IPS-15b (cell line): ENCODE data around the gene ERVH48-1.
A peak's percentile ranks its signal among the peaks of the same experiment; 100 is the strongest.
"Not testable (repeated sequence)": the region's sequence is repeated elsewhere in the genome, so short reads cannot be mapped to it uniquely, and the experiment has no call there.

ENCODE experiments used
- H3K27me3 ChIP-seq: one replicate; pipeline ENCODE4 v1.6.1; 2013; ENCODE audit warnings: low read length; ENCODE audit not compliant: control insufficient read depth, insufficient read depth
- H3K36me3 ChIP-seq: one replicate; pipeline ENCODE4 v1.6.1; 2013; ENCODE audit warnings: low read length; ENCODE audit not compliant: control insufficient read depth, insufficient read depth
- H3K4me1 ChIP-seq: one replicate; pipeline ENCODE4 v1.6.1; 2013; ENCODE audit warnings: mild to moderate bottlenecking, low read length; ENCODE audit not compliant: control insufficient read depth, insufficient read depth
- H3K4me3 ChIP-seq: one replicate; pipeline ENCODE4 v1.5.1; 2013; ENCODE audit warnings: low read depth, low read length
- H3K9ac ChIP-seq: one replicate; pipeline ENCODE4 v1.6.1; 2013; ENCODE audit warnings: low read depth, mild to moderate bottlenecking, low read length
- H3K9me3 ChIP-seq: one replicate; pipeline ENCODE4 v1.6.1; 2013; ENCODE audit warnings: mild to moderate bottlenecking, low read length; ENCODE audit not compliant: control insufficient read depth, insufficient read depth

Gene ERVH48-1

DNA sequence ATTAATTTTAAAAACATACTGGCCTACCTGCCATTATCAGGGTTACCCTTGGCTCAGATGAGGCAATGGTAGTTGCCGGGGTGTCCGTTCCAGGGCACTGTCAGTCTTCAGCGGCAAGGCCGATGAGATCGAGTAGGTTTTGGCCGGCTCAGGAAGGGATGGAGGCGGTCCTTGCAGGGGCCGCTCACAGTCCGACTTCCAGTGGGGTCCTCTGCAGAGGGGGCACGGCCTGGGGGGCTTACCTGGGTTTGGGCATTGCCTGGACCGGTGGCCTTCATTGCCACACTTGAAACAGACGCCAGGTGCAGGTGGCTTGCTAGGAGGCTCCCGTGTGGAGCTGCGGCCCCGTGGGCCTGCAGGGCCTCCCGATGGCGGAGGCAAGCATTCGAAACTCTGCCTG, 2.5 kb downstream of the ERVH48-1 start:
- Histone ChIP-seq H3K4me3 (no peak overlapping the region), H3K27me3 (no peaks in the 10 kb centered on the region), H3K4me1 (peaks cover 7% of the 10 kb centered on the region), H3K9ac (no peak overlapping the region), H3K9me3 (no peaks in the 10 kb centered on the region), H3K36me3 (no peaks in the 10 kb centered on the region)

DNA sequence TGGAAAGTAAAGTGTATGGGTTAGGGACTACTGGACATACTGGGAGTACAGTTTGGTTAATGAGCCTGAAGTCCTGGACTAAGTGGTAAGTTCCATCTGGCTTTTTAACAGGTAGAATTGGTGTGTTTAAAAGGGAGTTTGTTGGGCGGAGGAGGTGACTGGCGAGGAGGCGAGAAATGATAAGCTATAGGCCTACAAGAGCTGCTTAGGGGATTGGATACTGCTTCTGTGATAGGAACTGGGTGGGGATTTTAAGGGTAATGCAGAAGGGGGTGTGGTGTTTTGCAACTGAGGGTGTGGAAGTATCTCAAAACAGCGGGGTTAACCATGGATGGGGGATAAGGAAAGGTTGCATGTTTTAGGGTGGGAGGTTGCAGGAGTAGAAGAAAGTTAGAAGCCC, 3.5 kb downstream of the ERVH48-1 start:
- no peaks in the 10 kb centered on the region for H3K27me3 ChIP-seq
- no peaks in the 10 kb centered on the region for H3K36me3 ChIP-seq
- no peaks in the 10 kb centered on the region for H3K9me3 ChIP-seq
- no peak overlapping the region for H3K4me3 ChIP-seq
- H3K4me1 ChIP-seq = peaks cover 7% of the 10 kb centered on the region
- H3K9ac ChIP-seq = no peak overlapping the region

DNA sequence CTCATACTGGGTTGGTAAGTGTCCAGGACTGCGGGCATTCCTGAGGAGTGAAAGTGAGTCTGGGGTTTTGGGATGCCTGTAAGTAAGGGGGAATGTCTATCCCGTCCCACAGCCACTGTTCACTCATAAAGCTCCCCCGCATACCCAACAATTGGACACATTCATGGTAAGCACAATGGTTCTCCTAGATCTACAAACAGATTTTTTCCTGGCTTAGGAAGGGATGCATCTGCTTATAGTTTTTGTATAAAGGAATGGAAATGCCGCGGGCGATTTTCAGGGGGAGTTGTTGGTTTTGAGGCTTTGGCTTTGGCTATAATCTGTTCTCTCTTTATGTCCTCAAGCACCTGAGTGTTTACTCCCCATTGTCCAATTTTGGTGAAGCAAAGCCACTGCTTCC, 7.1 kb downstream of the ERVH48-1 start:
- Histone ChIP-seq H3K27me3 (no peaks in the 10 kb centered on the region), H3K9me3 (no peaks in the 10 kb centered on the region), H3K4me3 (no peak overlapping the region), H3K9ac (no peak overlapping the region), H3K4me1 (no peaks in the 10 kb centered on the region), H3K36me3 (no peaks in the 10 kb centered on the region)

DNA sequence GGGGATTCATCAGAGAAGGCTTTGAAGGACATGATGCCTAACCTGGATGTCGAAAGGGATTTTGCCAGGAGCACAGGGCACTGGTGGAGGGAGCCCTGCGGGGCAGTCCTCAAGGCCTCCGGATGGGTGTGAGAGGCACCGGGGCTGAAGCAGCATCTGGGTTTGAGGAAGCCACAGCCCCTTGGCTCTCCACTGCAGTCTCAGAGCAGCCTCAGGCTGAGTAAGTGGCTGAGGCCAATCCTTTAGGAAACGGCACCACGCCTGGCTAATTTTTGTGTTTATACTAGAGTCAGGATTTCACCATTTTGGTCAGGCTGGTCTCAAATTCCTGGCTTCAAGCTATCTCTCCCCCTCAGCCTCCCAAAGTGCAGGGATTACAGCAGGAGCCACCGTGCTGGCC, 12.0 kb downstream of the ERVH48-1 start:
- no peak overlapping the region for H3K9ac ChIP-seq
- H3K4me3 ChIP-seq = no peak overlapping the region
- H3K4me1 ChIP-seq = no peaks in the 10 kb centered on the region
- H3K9me3 ChIP-seq = no peaks in the 10 kb centered on the region
- H3K36me3 ChIP-seq = peaks cover 19% of the 10 kb centered on the region
- H3K27me3 ChIP-seq = no peaks in the 10 kb centered on the region

DNA sequence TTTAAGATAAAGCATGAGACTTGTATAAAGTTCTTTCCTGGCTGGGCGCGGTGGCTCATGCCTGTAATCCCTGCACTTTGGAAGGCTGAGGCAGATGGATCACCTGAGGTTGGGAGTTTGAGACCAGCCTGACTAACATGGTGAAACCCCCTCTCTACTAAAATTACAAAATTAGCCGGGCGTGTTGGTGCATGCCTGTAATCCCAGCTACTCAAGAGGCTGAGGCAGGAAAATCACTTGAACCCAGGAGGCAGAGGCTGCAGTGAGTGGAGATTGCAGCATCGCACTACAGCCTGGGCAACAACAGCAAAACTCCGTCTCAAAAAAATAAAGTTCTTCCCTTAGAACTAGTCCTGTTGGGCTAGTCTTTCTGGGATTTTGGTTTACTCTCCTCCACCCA, 13.5 kb downstream of the ERVH48-1 start:
- not testable (repeated sequence) for H3K4me1 ChIP-seq, H3K9ac ChIP-seq, H3K27me3 ChIP-seq, H3K9me3 ChIP-seq, H3K4me3 ChIP-seq
- H3K36me3 ChIP-seq = peaks cover 24% of the 10 kb centered on the region

DNA sequence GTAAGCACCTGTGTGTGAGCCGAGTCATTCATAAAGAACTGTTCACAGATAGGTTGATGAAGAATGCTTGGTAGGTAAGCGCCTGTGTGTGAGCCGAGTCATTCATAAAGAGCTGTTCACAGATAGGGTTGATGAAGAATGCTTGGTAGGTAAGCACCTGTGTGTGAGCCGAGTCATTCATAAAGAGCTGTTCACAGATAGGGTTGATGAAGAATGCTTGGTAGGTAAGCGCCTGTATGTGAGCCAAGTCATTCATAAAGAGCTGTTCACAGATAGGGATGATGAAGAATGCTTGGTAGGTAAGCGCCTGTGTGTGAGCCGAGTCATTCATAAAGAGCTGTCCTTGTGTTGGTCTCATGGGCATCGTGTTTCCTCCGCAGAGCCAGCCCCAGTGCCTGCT, 16.9 kb downstream of the ERVH48-1 start:
- not testable (repeated sequence) for H3K9ac ChIP-seq, H3K9me3 ChIP-seq, H3K4me3 ChIP-seq, H3K4me1 ChIP-seq, H3K27me3 ChIP-seq
- H3K36me3 ChIP-seq = peaks cover 41% of the 10 kb centered on the region

DNA sequence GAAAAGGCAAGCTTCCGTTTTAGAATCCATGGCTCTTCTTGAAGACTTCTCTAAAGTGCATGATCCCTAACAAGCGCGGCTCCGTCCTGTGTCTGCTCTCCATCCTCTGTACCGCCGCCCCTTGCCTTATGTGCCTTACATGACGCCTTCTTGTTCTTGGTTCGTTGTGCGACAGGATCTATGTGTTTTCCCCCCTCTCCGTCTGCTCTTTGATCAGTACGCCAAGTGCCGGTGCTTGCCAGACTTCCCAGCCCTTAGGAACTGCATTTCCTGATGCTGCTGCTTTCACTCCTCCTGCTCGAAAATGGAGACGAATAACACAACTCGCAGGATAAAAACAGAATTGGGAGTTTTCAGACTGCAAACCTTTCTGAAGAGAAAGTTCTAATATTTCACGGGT, 19.2 kb downstream of the ERVH48-1 start:
- no peak overlapping the region for H3K4me3 ChIP-seq
- H3K4me1 ChIP-seq = no peaks in the 10 kb centered on the region
- no peaks in the 10 kb centered on the region for H3K9me3 ChIP-seq
- H3K27me3 ChIP-seq = no peaks in the 10 kb centered on the region
- no peak overlapping the region for H3K9ac ChIP-seq
- H3K36me3 ChIP-seq = peaks cover 43% of the 10 kb centered on the region

DNA sequence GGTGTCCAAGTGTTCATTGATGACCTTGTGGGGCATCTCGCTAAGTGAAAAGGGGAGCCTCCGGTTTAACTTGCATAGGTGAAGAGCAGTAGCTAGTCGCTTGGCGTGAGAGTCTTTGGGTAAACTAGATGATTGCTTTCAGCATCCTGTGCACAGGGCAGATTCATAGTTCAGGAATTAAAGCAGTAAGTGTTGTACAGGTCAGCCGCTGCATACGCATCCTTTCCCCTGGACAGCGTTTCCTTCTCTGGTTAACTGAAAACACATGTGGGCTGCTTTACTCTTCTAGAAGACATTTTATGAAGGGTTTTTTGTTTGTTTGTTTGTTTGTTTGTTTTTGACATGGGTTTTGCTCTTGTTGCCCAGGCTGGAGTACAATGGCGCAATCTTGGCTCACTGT, 20.2 kb downstream of the ERVH48-1 start:
- no peaks in the 10 kb centered on the region for H3K9me3 ChIP-seq
- no peaks in the 10 kb centered on the region for H3K4me1 ChIP-seq
- H3K9ac ChIP-seq = no peak overlapping the region
- H3K27me3 ChIP-seq = no peaks in the 10 kb centered on the region
- H3K4me3 ChIP-seq = no peak overlapping the region
- H3K36me3 ChIP-seq = peaks cover 42% of the 10 kb centered on the region

DNA sequence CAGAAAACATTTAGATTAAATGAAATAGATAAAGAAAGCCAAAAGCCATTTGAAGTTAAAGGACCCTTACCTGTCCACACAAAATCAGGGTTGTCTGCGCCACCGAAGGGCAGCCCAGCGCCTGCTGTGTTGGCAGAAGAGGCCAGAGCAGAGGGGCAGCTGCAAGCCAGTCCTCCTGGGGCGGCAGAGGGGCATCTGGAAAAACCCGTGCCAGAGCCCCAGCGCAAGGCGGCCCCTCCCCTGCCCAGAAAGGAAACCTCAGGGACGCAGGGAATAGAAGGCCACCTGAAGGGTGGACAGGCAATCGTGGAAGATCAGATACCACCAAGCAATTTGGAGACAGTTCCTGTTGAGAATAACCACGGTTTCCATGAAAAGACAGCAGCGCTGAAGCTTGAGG, 21.6 kb downstream of the ERVH48-1 start:
- Histone ChIP-seq H3K4me3 (no peak overlapping the region), H3K36me3 (peaks cover 37% of the 10 kb centered on the region)

DNA sequence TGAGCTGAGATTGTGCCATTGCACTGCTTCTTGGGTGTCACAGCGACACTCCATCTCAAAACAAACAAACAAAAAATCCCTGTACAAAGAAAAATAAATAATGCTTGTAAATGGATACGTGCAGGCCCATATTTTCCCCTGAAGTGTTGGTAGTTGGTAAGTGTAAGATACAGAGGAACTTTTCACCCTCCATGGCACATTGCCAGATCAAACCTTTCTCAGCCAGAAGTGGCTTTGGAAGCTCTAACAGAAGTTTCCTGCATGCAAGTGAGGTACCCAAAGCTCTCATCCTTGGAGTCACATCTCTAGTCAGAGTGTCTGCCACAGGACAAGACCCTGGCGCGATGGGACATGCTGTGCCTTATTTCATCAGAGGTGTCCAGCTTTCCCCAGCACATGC, 25.0 kb downstream of the ERVH48-1 start:
- peaks cover 24% of the 10 kb centered on the region for H3K36me3 ChIP-seq
- H3K9me3 ChIP-seq = no peaks in the 10 kb centered on the region
- H3K27me3 ChIP-seq = no peaks in the 10 kb centered on the region
- no peak overlapping the region for H3K4me3 ChIP-seq
- H3K9ac ChIP-seq = no peak overlapping the region
- H3K4me1 ChIP-seq = no peaks in the 10 kb centered on the region

More for the DNA sequence above, 21.6 kb downstream of the ERVH48-1 start:
- Histone ChIP-seq H3K4me1 (no peaks in the 10 kb centered on the region), H3K27me3 (no peaks in the 10 kb centered on the region), H3K9ac (no peak overlapping the region), H3K9me3 (no peaks in the 10 kb centered on the region)

DNA sequence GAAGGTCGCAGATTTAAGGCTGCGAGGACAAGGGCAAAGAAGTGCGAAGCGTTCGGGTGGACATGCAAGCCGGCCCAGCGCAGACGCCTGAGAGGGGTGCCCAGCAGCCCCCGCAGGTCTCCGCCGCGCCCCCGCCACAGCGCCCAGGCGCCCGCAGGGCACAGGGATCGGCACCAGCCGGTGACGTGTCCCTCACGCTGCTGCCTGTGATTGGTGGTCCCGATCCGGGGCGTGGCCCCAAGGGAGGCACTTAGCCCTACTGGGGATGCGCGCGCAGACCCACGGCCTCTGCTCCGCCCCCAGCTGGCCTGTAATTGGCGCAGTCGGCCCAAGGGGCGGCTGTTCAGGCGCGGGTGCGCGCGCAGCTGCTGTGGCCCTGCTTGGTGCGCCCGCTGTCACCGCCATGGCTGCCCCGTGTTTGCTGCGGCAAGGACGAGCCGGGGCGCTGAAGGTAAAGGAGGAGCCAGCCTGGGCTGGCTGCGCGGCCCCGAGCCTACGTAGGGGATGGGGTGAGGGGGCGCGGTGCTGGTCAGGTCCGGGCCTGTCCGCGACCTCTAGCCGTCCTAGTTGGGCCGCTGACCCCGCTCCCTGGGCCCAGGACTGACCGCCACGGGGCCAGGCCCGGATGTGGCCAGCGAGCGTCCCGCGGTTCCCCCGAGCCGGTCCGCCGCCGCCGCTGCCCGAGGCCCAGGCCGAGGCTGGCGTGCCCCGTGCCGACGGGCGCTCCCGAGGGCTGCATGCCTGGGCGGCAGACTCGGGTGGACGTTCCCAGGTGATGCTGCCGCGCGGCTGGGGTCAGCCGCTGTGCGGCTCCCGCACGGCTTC, 32.3 kb downstream of the ERVH48-1 start, which contains the start of gene NDUFV3:
Gene NDUFV3, plus strand, starts transcription at position 379 of the 825 bp plus-strand sequence. Its CDS starts 25 bp downstream, at position 404.
- peaks cover 4% of the 10 kb centered on the region for H3K36me3 ChIP-seq
- peak within 1 kb of the TSS; percentile 79 for H3K4me3 ChIP-seq
- no peaks in the 10 kb centered on the region for H3K27me3 ChIP-seq
- no peaks in the 10 kb centered on the region for H3K4me1 ChIP-seq
- peak within 1 kb of the TSS; percentile 93 for H3K9ac ChIP-seq
- H3K9me3 ChIP-seq = no peaks in the 10 kb centered on the region

DNA sequence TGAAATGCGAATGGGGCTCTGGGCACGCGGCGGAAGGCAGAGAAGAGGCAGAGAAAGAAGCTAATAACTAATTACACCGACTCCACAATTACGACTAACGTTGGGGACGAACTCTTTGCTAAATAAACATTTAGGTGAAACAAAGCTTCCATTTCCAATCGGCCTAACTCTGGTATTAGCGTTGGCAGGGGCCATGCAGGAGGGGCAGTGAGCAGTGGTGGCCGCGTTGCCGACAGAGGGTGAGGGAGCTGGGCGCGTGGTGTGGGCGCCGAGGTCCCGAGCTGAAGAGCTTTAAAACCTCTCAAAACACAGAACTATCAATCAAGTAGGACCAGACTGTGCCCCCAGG, 32.9 kb downstream of the ERVH48-1 start:
- H3K9ac ChIP-seq = peak overlapping the region; percentile 93
- no peaks in the 10 kb centered on the region for H3K9me3 ChIP-seq

More for the DNA sequence above, 32.9 kb downstream of the ERVH48-1 start:
- no peaks in the 10 kb centered on the region for H3K36me3 ChIP-seq
- no peaks in the 10 kb centered on the region for H3K4me1 ChIP-seq
- no peaks in the 10 kb centered on the region for H3K27me3 ChIP-seq
- H3K4me3 ChIP-seq = peak overlapping the region; percentile 79
